ENCODE data around the gene ADCY9.

The ADCY9 gene

DNA sequence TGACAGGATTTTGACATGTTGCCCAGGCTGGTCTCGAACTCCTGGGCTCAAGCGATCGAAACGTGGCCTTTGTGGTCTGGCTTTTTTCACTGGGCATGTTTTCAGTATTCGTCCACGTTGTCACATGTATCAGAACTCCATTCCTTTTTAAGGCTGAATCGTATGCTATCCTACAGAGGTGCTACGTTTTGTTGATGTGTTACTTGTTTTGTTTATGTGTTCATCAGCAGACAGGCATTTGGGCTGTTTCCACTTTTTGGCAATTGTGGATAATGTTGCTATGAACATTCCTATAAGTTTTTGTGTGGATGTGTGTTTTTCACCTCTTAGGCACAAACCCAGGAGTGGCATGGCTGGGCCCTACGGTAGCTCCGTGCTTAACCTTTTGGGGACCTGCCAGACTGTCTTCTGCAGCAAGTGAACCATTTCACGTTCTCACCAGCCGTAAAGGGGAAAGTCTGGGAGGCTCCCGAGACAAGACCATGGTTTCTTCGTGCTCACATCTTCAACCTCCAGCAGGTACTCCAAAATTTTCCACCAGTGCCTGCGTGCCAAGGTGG is 26.9 kb downstream of the ADCY9 start:
- TF ChIP-seq, protein P1, sequence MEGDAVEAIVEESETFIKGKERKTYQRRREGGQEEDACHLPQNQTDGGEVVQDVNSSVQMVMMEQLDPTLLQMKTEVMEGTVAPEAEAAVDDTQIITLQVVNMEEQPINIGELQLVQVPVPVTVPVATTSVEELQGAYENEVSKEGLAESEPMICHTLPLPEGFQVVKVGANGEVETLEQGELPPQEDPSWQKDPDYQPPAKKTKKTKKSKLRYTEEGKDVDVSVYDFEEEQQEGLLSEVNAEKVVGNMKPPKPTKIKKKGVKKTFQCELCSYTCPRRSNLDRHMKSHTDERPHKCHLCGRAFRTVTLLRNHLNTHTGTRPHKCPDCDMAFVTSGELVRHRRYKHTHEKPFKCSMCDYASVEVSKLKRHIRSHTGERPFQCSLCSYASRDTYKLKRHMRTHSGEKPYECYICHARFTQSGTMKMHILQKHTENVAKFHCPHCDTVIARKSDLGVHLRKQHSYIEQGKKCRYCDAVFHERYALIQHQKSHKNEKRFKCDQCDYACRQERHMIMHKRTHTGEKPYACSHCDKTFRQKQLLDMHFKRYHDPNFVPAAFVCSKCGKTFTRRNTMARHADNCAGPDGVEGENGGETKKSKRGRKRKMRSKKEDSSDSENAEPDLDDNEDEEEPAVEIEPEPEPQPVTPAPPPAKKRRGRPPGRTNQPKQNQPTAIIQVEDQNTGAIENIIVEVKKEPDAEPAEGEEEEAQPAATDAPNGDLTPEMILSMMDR (IDR thresholded peaks at IDR 0.05; ENCODE audit: low read length, missing control alignments) = no peak
- no peak overlapping the region for H3K4me3 ChIP-seq (replicated peaks; ENCODE audit: low read depth, low read length)
- DNase-seq (ENCODE audit: low read depth) = no peak

DNA sequence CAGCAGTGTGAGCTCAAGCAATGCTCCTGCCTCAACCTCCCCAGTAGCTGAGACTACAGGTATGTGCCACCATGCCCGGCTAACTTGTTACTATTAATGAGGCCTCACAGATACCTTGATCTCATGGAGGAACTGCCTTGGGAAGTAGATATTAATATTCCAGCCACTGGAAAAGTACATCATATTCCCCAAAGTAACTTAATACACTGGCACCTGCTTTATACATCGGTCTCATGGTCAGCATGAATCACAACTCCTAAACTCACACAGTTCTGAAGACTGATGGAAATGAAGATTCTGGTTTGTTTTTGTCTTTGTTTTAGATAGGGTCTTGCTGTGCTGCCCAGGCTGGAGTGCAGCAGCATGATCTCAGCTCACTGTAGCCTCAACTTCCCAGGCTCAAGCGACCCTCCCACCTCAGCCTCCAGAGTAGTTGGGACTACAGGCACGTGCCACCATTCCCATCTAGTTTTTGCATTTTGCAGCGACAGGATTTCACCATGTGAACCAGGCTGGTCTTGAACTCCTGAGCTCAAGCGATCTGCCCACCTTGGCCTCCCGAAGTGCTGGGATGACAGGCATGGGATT is 28.2 kb downstream of the ADCY9 start:
- H3K4me3 ChIP-seq (replicated peaks; ENCODE audit: low read depth, low read length) = no peak overlapping the region
- TF ChIP-seq, protein P1 (IDR thresholded peaks at IDR 0.05; ENCODE audit: low read length, missing control alignments) = no peak
- no peak for DNase-seq (ENCODE audit: low read depth)

DNA sequence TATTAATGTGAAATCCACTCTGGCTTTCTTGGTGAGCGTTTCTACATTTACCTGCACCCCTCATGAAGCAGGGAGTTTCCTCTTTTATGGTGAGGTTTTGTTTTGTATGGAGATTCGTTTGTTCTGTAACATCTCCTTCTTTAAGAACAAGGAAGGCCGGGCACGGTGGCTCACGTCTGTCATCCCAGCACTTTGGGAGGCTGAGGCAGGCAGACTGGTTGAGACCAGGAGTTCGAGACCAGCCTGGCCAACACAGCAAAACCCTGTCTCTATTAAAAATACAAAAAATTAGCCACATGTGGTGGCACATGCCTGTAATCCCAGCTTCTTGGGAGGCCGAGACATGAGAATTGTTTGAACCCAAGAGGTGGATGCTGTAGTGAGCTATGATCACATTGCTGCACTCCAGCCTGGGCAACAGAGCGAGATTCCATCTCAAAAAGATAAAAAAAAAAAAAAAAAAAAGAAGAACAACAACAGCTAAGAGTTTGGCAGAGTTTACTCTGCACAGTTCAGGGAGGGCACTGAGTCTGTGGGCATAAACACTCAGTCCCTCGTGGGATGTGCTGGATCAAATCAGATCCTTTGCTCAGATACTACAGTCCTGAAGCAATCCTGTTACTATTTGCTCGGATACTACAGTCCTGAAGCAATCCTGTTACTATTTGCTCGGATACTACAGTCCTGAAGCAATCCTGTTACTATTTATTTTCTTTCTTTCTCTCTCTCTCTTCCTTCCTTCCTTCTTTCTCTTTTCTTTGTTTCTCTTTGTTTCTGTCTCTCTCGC is 28.9 kb downstream of the ADCY9 start:
- TF ChIP-seq, protein P1 (IDR thresholded peaks at IDR 0.05; ENCODE audit: low read length, missing control alignments) = no peak
- H3K4me3 ChIP-seq (replicated peaks; ENCODE audit: low read depth, low read length) = no peak overlapping the region
- no peak for DNase-seq (ENCODE audit: low read depth)

DNA sequence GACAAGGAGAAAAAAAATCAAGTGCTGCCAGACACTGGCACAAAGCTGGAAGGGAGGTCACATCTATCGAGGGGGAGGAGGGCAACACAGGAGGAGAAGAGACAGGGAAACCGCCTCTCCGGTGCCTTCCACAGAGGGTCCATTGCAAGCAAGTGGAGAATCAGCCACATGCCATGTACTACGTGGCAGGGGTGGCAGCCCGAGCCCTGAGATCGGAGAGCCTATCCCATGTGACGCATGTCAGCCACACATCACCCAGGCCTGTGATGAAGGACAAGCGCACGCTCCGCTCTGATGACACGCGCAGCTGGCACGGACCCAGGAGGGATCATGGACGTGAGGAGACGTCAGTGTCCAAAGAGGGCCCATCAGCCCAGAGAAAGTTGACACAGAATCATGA is 30.1 kb downstream of the ADCY9 start:
- DNase-seq (ENCODE audit: low read depth) = no peak
- TF ChIP-seq, protein P1 (IDR thresholded peaks at IDR 0.05; ENCODE audit: low read length, missing control alignments) = no peak
- H3K4me3 ChIP-seq (replicated peaks; ENCODE audit: low read depth, low read length) = no peak overlapping the region

DNA sequence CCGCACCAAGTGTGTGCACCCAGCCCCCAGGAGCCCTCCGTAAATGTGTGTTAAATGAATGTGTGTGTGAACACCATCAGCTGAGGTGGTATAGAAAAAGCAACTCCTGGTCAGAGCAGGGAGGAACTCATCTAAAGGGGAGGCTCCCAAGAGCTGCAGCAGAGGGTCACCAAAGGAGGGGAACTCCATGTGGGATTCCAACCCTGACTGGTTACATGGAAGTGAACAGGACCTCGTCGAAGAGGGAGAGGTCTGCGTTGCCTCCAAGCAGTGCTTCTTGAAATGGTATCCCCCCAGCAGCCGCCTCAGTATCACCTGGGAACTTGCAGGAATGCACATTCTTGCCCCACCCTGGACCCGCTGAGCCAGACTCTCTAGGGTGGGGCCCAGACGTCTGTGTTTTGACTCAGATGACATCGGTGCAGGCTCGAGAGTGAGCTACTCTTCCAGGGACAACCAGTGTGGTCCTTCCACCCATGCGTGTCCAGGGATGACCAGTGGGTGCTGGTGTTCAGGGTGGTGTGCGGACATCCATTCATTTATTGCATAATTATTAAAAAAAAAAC is 30.8 kb downstream of the ADCY9 start:
- DNase-seq (ENCODE audit: low read depth) = no peak
- TF ChIP-seq, protein P1 (IDR thresholded peaks at IDR 0.05; ENCODE audit: low read length, missing control alignments) = no peak
- H3K4me3 ChIP-seq (replicated peaks; ENCODE audit: low read depth, low read length) = no peak overlapping the region

DNA sequence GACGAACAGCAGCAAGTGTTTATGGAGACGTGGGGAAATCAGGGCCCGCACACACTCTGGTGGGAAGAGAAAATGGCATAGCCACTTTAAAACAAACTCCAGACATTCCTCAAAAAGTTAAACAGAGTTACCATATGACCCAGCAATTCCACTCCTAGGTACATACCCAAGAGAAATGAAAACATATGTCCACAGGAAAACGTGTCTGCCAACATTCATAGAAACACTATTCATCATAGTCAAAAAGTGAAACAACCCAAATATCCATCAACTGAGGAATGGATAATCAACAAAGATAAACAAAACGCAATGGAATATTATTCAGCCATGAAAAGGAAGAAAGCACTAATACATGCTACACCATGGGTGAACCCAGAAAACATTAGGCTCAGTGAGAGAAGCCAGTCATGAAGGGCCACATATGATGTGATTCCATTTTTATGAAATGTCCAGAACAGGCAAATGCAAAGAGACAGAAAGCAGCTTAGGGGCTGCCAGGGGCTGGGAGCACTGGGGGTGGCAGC is 32.8 kb downstream of the ADCY9 start:
- TF ChIP-seq, protein P1 (IDR thresholded peaks at IDR 0.05; ENCODE audit: low read length, missing control alignments) = no peak

More for the DNA sequence above, 32.8 kb downstream of the ADCY9 start:
- DNase-seq (ENCODE audit: low read depth) = no peak
- H3K4me3 ChIP-seq (replicated peaks; ENCODE audit: low read depth, low read length) = no peak overlapping the region

Measured in fibroblast of pulmonary artery (primary cell).